ENCODE data around the gene KCNK15.

KCNK15 gene

DNA sequence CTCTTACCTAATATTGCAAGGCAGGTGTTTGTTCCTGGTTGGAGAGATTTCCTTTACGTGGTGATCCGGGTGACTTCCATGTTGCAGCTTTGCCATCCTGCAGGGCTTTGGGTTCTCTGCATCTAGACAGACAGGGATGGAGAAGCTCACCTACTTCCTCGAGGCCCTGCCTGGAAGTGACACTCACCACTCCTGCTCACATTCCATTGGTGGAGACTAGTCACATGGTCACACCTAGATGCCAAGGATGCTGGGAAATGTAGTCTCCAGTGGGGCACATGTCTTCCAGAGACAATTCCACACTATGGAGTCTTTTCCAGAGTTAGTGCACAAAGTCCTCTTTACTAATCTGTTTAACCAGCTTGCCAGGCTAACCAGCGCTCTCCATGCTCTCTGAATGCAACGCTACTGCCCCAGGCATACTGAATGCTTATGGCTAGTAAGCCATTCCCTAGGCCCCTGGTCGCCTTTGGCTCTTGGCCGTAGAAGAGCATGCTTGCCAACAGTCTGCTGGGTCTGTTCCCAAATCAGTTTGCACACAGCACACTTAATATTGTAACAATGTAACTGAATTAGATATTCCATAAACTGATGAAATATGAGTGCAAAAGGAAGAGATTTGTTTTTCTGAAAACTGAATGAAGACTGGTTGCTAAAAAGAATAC lies 6.7 kb upstream of the KCNK15 start:
- FAIRE-seq (peak; percentile 85), DNase-seq (ENCODE audit: insufficient read length) (peak; percentile 53)
- TF ChIP-seq POLR2AphosphoS5 (IDR thresholded peaks at IDR 0.05; ENCODE audit: low read depth, low read length): no peak
- TF ChIP-seq POLR2A (IDR thresholded peaks at IDR 0.05; ENCODE audit: low read depth, low read length): no peak
- no peak for TF ChIP-seq TAF1 (IDR thresholded peaks at IDR 0.05; ENCODE audit: borderline replicate concordance, low read depth, low read length)

GRCh38 chr20:44739942-44740341 lies 5.7 kb upstream of the KCNK15 start:
- FAIRE-seq: no peak
- DNase-seq (ENCODE audit: insufficient read length): no peak

DNA sequence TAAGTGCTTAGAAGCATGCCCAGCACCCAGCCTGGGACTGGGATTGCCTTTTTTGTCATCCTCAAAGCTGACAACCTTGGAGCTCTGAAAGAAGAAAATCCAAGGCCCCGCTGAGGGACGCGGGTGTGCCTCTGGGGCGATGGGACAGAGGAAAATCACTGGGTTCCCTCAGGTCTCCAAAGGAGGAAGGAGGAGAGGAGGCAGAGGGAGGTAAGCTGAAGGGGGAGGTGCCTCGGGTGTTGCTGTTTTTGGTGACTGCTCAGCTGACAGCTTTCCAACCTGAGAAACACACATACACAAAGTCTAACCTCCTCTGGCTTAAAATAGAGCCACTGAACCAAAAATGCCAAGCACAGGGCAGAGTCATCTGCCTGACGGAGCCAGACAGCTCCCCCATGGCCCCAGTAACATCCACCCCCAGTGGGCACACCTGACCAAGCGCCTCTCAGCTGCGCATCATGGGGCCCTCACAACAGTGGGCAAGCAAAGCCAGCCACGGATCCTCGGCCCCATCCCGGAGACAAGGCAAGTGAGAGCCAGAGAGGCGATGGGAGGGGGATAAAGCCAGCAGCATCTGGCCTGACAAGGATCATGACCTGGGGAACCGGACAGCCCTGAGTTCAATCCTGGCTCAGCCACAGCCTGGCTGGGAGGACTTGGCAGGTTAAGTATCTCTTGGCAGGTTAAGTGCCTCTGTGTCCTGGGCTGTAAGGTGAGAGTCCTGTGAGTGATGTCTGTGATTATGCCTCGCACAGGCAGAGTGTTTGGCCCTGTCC lies 3.2 kb upstream of the KCNK15 start:
- TF ChIP-seq POLR2AphosphoS5 (IDR thresholded peaks at IDR 0.05; ENCODE audit: low read depth, low read length) (no peak), POLR2A (IDR thresholded peaks at IDR 0.05; ENCODE audit: low read depth, low read length) (no peak), TAF1 (IDR thresholded peaks at IDR 0.05; ENCODE audit: borderline replicate concordance, low read depth, low read length) (no peak)
- FAIRE-seq (no peak), DNase-seq (ENCODE audit: insufficient read length) (no peak)

More at GRCh38 chr20:44739942-44740341, 5.7 kb upstream of the KCNK15 start:
- TF ChIP-seq TAF1 (IDR thresholded peaks at IDR 0.05; ENCODE audit: borderline replicate concordance, low read depth, low read length) (no peak), POLR2AphosphoS5 (IDR thresholded peaks at IDR 0.05; ENCODE audit: low read depth, low read length) (no peak), POLR2A (IDR thresholded peaks at IDR 0.05; ENCODE audit: low read depth, low read length) (no peak)

GRCh38 chr20:44743080-44743701 lies 2.5 kb upstream of the KCNK15 start:
- FAIRE-seq (no peak), DNase-seq (ENCODE audit: insufficient read length) (no peak)
- TF ChIP-seq POLR2AphosphoS5 (IDR thresholded peaks at IDR 0.05; ENCODE audit: low read depth, low read length) (no peak), TAF1 (IDR thresholded peaks at IDR 0.05; ENCODE audit: borderline replicate concordance, low read depth, low read length) (no peak), POLR2A (IDR thresholded peaks at IDR 0.05; ENCODE audit: low read depth, low read length) (no peak)

GRCh38 chr20:44743916-44744655 lies 1.6 kb upstream of the KCNK15 start:
- FAIRE-seq (no peak), DNase-seq (ENCODE audit: insufficient read length) (no peak)
- TF ChIP-seq POLR2A (IDR thresholded peaks at IDR 0.05; ENCODE audit: low read depth, low read length) (no peak), TAF1 (IDR thresholded peaks at IDR 0.05; ENCODE audit: borderline replicate concordance, low read depth, low read length) (no peak), POLR2AphosphoS5 (IDR thresholded peaks at IDR 0.05; ENCODE audit: low read depth, low read length) (no peak)

- DNase-seq (ENCODE audit: insufficient read length) (no peak), FAIRE-seq (no peak)
- TF ChIP-seq POLR2A (IDR thresholded peaks at IDR 0.05; ENCODE audit: low read depth, low read length): no peak
- TF ChIP-seq POLR2AphosphoS5 (IDR thresholded peaks at IDR 0.05; ENCODE audit: low read depth, low read length): no peak
- no peak for TF ChIP-seq TAF1 (IDR thresholded peaks at IDR 0.05; ENCODE audit: borderline replicate concordance, low read depth, low read length)
Observed at GRCh38 chr20:44745122-44745597, 505 bp upstream of the KCNK15 start.

GRCh38 chr20:44746367-44747165 lies 901 bp downstream of the KCNK15 start:
- FAIRE-seq (no peak), DNase-seq (ENCODE audit: insufficient read length) (no peak)
- no peak for TF ChIP-seq TAF1 (IDR thresholded peaks at IDR 0.05; ENCODE audit: borderline replicate concordance, low read depth, low read length)
- TF ChIP-seq POLR2AphosphoS5 (IDR thresholded peaks at IDR 0.05; ENCODE audit: low read depth, low read length): no peak
- TF ChIP-seq POLR2A (IDR thresholded peaks at IDR 0.05; ENCODE audit: low read depth, low read length): no peak

- FAIRE-seq: peak; percentile 46
- TF ChIP-seq POLR2A (IDR thresholded peaks at IDR 0.05; ENCODE audit: low read depth, low read length) (no peak), TAF1 (IDR thresholded peaks at IDR 0.05; ENCODE audit: borderline replicate concordance, low read depth, low read length) (no peak), POLR2AphosphoS5 (IDR thresholded peaks at IDR 0.05; ENCODE audit: low read depth, low read length) (no peak)
Observed at GRCh38 chr20:44747166-44748004, 1.7 kb downstream of the KCNK15 start.

DNA sequence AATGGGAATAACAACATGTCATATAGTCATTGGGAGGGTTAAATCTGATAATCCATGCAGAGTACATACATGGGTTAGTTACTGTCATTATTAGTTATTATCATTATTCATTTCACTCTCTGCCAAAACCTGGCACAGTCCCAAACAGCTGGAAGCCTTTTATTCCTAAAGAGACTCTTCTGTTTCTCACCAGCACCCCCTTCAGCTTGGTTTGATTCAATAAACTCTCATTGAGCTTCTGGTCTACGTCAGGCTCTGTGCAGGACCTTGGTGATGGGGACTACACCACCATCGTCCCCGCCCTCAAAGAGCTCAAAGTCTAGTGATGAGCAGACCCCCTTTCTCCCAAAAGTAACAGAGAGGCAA lies 2.3 kb downstream of the KCNK15 start:
- DNase-seq (ENCODE audit: insufficient read length): no peak
- no peak for FAIRE-seq
- no peak for TF ChIP-seq POLR2AphosphoS5 (IDR thresholded peaks at IDR 0.05; ENCODE audit: low read depth, low read length)
- TF ChIP-seq POLR2A (IDR thresholded peaks at IDR 0.05; ENCODE audit: low read depth, low read length): no peak
- no peak for TF ChIP-seq TAF1 (IDR thresholded peaks at IDR 0.05; ENCODE audit: borderline replicate concordance, low read depth, low read length)

More at GRCh38 chr20:44747166-44748004, 1.7 kb downstream of the KCNK15 start:
- peak; percentile 56 for DNase-seq (ENCODE audit: insufficient read length)

Measured in GM12892 (cell line).